Cerebellar cortex (tissue), 1 donor: Measurements from ENCODE around the gene HDAC4.
"Not testable (repeated sequence)": the region's sequence is repeated elsewhere in the genome, so short reads cannot be mapped to it uniquely, and the experiment has no call there.

Experiments used
- DNase-seq: peaks from one replicate; pipeline ENCODE4 v3.0.0-alpha.2; 2015; ENCODE audit warnings: low spot score

The HDAC4 gene

DNA sequence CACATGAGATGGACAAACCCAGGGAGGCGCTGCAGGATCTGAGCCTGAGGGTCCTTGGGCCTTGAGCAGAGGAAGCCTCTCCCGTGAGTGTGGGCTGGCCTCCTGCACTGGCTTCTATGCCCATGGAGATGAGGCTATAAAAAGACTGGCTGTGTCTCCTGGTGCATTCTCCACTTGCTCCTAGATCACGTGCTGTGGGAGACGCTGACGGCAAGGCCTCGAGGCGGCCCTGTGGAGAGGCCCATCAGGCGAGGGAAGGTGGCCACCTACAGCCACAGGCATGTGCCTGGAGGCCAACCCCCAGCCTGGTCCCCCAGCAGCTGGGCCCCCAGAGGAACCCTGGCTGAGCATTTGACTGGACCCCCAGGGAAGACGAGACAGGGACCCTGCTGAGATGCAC lies 354.0 kb downstream of the HDAC4 start:
- no peak for DNase-seq

- no peak for DNase-seq
Observed at GRCh38 chr2:239044336-239044735, 356.5 kb downstream of the HDAC4 start.

GRCh38 chr2:239043326-239043725 lies 357.5 kb downstream of the HDAC4 start:
- no peak for DNase-seq

- no peak for DNase-seq
Observed at GRCh38 chr2:239042551-239043320, 358.1 kb downstream of the HDAC4 start.

DNA sequence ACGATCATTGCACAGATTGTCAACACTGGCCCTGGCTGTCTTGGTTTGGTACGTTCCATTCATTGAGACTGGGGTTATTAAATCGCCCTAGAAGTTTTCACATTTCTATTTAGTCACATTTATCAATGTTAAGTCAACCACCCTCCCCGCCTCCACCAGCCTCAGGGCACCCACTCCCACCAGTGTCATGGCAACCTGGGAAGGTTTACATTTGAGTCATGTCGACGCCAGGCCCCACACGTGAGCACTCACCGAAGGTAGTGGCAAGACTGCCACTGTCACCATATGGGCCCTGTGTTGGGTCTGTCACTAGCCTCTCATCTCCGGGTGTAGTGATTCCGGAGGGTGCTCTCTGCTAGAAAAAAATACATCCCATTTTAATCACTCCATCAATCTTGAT lies 358.8 kb downstream of the HDAC4 start:
- no peak for DNase-seq

GRCh38 chr2:239041062-239041461 lies 359.8 kb downstream of the HDAC4 start:
- DNase-seq: no peak

GRCh38 chr2:239040152-239040761 lies 360.6 kb downstream of the HDAC4 start:
- DNase-seq: no peak

- no peak for DNase-seq
Observed at GRCh38 chr2:239039479-239039861, 361.4 kb downstream of the HDAC4 start.

- no peak for DNase-seq
Observed at GRCh38 chr2:239038773-239039478, 361.9 kb downstream of the HDAC4 start.

- not testable (repeated sequence) for DNase-seq
Observed at GRCh38 chr2:239038284-239038683, 362.5 kb downstream of the HDAC4 start.

GRCh38 chr2:239037559-239037910 lies 363.3 kb downstream of the HDAC4 start:
- no peak for DNase-seq

GRCh38 chr2:239036819-239037558 lies 363.8 kb downstream of the HDAC4 start:
- DNase-seq: no peak

- DNase-seq: no peak
Observed at GRCh38 chr2:239035997-239036731, 364.7 kb downstream of the HDAC4 start.

- peak; percentile 17 for DNase-seq
Observed at GRCh38 chr2:239035361-239035814, 365.4 kb downstream of the HDAC4 start.

- no peak for DNase-seq
Observed at GRCh38 chr2:239034561-239035341, 366.1 kb downstream of the HDAC4 start.

- no peak for DNase-seq
Observed at GRCh38 chr2:239033801-239034560, 366.8 kb downstream of the HDAC4 start.

GRCh38 chr2:239029958-239030357 lies 370.9 kb downstream of the HDAC4 start:
- DNase-seq: no peak

DNA sequence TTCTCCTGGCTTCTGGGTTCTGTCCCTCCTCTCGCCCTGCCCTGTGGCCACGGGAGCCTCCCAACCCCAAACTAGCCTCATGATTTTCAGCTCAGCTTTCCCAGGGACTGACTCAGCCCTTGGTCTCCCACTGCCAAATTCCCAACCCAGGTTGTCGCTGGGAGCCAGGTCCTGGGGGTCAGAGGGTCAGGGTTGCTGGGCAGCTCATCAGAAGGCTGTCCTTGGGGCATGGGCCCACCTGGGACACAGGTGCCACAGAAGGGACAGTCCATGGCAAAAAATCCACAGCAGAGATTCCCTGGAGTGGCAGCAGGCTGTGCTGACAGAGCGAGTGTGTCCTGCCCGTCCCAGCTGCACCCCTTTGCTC lies 372.6 kb downstream of the HDAC4 start:
- DNase-seq: no peak

GRCh38 chr2:239027391-239028252 lies 373.2 kb downstream of the HDAC4 start:
- no peak for DNase-seq
